Ascending aorta (tissue), 2 donors: ENCODE data around the gene EIF3A. TPM values are rescaled to one million over a fixed set of nuclear protein-coding genes. Genes with fewer than 3 reads are reported as not detected.

Source experiments
- DNase-seq, 2 donors: peaks; one replicate each; pipeline ENCODE4 v3.0.0-alpha.2; 2019; ENCODE audit warnings: low spot score in 2 of 2
- H3K27ac ChIP-seq, 2 donors: fragments of 200-600 bp; sonication (generic); one replicate each; pipeline ENCODE4 v1.5.1; 2016 to 2017; ENCODE audit warnings: mild to moderate bottlenecking in 1 of 2
- H3K27me3 ChIP-seq: fragments of 200-600 bp; sonication (generic); one replicate; pipeline ENCODE4 v1.5.1; 2017
- H3K36me3 ChIP-seq, 2 donors: fragments of 200-600 bp; sonication (generic); one replicate each; pipeline ENCODE4 v1.5.1; 2016
- H3K4me1 ChIP-seq, 2 donors: fragments of 200-600 bp; sonication (generic); one replicate each; pipeline ENCODE4 v1.5.1; 2016 to 2017; ENCODE audit warnings: mild to moderate bottlenecking in 1 of 2
- H3K4me3 ChIP-seq, 2 donors: fragments of 200-600 bp; sonication (generic); one replicate each; pipeline ENCODE4 v1.5.1; 2016 to 2017; ENCODE audit warnings: mild to moderate bottlenecking in 1 of 2
- H3K9me3 ChIP-seq, 2 donors: fragments of 200-600 bp; sonication (generic); one replicate each; pipeline ENCODE4 v1.5.1; 2016
- CTCF ChIP-seq, 3 experiments: fragments of 200-600 bp in 2 of 3; fragments of 450-650 bp in 1 of 3; sonication (generic) in 2 of 3; IDR thresholded peaks; one replicate each; pipeline ENCODE4 v1.5.1; 2016 to 2019; ENCODE audit warnings: antibody characterized with exemption in 3 of 3, mild to moderate bottlenecking in 1 of 3, moderate library complexity in 1 of 3
- intact Hi-C: fragments of 100-400 bp; cut with DNase I; formaldehyde crosslinking; loops from one replicate; pipeline ENCODE4 v1.15.1; 2023
- total RNA-seq: library from RNA; depleted of rRNA; stranded (reverse); fragments of >200 nt; gene quantifications from one replicate; pipeline ENCODE4 v1.1.0, GENCODE V29; 2016

The EIF3A gene
- total RNA-seq, 1 donor from 2014 or later: 59.4 TPM

DNA sequence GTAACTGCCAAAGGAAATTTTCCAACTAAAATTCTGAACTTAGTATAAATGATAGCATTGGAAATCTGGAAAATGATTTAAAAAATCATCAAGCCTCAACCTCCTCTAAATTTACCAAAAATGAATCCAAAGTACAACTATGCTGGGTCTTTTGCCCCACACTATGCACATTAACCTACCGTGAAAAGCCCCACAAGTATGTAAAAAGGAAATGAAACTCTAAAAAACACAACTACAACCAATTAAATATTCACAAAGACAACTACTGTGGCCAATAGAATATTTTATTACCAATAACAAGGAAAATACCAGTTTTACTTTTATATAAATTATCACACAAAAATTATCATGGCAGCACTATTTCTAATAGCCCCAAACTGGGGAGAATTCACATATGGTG lies 19.3 kb downstream of the EIF3A start:
- Histone ChIP-seq H3K4me3 (no peak overlapping the region), H3K27ac (no peak overlapping the region), H3K27me3 (no peaks in the 10 kb centered on the region), H3K36me3 (peaks cover 76 to 94% of the 10 kb centered on the region in 2 donors), H3K4me1 (no peaks in the 10 kb centered on the region), H3K9me3 (no peaks in the 10 kb centered on the region)
- DNase-seq: no peak
- intact Hi-C loops: no loop called here
- no peak for TF ChIP-seq CTCF (IDR thresholded peaks at IDR 0.05)

- no peaks in the 10 kb centered on the region for H3K9me3 ChIP-seq
- no peaks in the 10 kb centered on the region for H3K27me3 ChIP-seq
- no peaks in the 10 kb centered on the region for H3K4me1 ChIP-seq
- H3K4me3 ChIP-seq: no peak overlapping the region
- intact Hi-C loops: no loop called here
- TF ChIP-seq CTCF (IDR thresholded peaks at IDR 0.05): no peak
- H3K27ac ChIP-seq: no peak overlapping the region
- no peak for DNase-seq
- H3K36me3 ChIP-seq: peaks cover 81 to 96% of the 10 kb centered on the region in 2 donors
Observed at GRCh38 chr10:119060107-119060506, 20.5 kb downstream of the EIF3A start.

- peaks cover 81 to 96% of the 10 kb centered on the region in 2 donors for H3K36me3 ChIP-seq
- intact Hi-C loops: no loop called here
Observed at GRCh38 chr10:119059557-119059956, 21.1 kb downstream of the EIF3A start.

GRCh38 chr10:119058010-119058409 lies 22.6 kb downstream of the EIF3A start:
- intact Hi-C loops: no loop called here
- DNase-seq: no peak
- H3K4me1 ChIP-seq: no peaks in the 10 kb centered on the region
- no peaks in the 10 kb centered on the region for H3K9me3 ChIP-seq
- H3K4me3 ChIP-seq: no peak overlapping the region
- TF ChIP-seq CTCF (IDR thresholded peaks at IDR 0.05): no peak
- no peak overlapping the region for H3K27ac ChIP-seq
- H3K36me3 ChIP-seq: peaks cover 70 to 96% of the 10 kb centered on the region in 2 donors
- no peaks in the 10 kb centered on the region for H3K27me3 ChIP-seq

More at GRCh38 chr10:119059557-119059956, 21.1 kb downstream of the EIF3A start:
- Histone ChIP-seq H3K9me3 (no peaks in the 10 kb centered on the region), H3K4me1 (no peaks in the 10 kb centered on the region), H3K4me3 (no peak overlapping the region), H3K27ac (no peak overlapping the region), H3K27me3 (no peaks in the 10 kb centered on the region)
- no peak for DNase-seq
- no peak for TF ChIP-seq CTCF (IDR thresholded peaks at IDR 0.05)

GRCh38 chr10:119055472-119055871 lies 25.1 kb downstream of the EIF3A start:
- no peak overlapping the region for H3K27ac ChIP-seq
- no peak for DNase-seq
- intact Hi-C loops: no loop called here
- H3K27me3 ChIP-seq: no peaks in the 10 kb centered on the region
- TF ChIP-seq CTCF (IDR thresholded peaks at IDR 0.05): no peak
- H3K36me3 ChIP-seq: peaks cover 79 to 99% of the 10 kb centered on the region in 2 donors
- H3K9me3 ChIP-seq: no peaks in the 10 kb centered on the region
- H3K4me3 ChIP-seq: no peak overlapping the region
- no peaks in the 10 kb centered on the region for H3K4me1 ChIP-seq

DNA sequence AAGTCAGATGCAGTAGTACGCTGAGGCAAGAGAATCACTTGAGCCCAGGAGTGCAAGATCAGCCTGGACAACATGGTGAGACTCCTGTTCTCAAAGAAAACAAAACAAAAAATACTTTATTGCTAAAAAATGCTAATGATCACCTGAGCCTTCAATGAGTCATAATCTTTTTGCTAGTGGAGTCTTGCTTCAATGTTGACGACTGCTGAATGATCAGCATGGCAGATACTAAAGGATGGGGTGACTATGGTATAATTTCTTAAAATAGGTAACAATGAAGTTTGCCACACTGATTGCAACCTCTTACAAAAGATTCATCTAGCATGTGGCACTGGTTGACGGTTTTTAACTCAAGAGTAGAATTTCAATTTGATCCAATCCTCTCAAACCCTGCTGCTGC lies 28.8 kb downstream of the EIF3A start:
- Histone ChIP-seq H3K4me3 (no peak overlapping the region), H3K36me3 (peaks cover 79 to 99% of the 10 kb centered on the region in 2 donors), H3K9me3 (no peaks in the 10 kb centered on the region), H3K4me1 (no peaks in the 10 kb centered on the region), H3K27ac (no peak overlapping the region), H3K27me3 (no peaks in the 10 kb centered on the region)
- no peak for TF ChIP-seq CTCF (IDR thresholded peaks at IDR 0.05)
- DNase-seq: no peak
- intact Hi-C loops: no loop called here
